HG02759 (cell line): Measurements from ENCODE around the gene SH3BP5L.

Source experiments
- ATAC-seq: cut with Tn5 transposase; IDR thresholded peaks from one replicate; pipeline ENCODE4 v1.9.1; 2021; ENCODE audit warnings: mild to moderate bottlenecking, moderate library complexity; ENCODE audit not compliant: unreplicated experiment

Gene SH3BP5L

DNA sequence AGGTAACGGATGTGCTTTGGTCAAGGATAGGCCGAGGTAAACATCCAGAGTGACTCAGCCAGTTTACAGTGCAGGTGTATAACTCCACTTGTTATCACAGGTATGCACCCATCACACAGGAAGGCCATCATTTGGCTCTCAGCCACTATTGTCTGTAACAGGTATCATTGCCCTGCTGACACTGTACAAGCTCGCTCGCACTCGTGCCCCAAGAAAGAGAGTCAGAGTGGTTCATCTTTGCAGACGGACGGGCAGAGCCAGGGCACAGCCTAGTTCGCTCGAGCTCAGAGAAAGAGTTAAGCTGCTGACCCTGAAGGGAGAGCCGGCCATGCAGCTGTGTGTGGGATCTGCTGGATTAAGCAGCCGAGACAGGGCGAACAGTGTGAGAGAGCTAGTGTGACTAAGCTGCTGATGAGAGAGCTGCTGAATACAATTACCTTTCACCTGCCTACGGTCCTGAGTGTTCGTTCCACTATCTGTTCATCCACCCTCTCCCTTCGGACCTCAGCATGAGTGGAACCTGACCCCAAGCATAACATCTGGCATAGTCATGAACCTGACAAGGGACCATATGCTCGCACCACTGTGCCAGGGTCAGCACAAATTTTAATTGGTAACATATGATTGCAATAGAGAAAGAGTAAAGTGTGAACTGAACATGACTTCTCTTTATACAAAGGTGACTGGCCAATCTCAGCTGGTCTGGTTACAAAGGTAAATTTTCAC lies 43.1 kb downstream of the SH3BP5L start:
- no peak for ATAC-seq

DNA sequence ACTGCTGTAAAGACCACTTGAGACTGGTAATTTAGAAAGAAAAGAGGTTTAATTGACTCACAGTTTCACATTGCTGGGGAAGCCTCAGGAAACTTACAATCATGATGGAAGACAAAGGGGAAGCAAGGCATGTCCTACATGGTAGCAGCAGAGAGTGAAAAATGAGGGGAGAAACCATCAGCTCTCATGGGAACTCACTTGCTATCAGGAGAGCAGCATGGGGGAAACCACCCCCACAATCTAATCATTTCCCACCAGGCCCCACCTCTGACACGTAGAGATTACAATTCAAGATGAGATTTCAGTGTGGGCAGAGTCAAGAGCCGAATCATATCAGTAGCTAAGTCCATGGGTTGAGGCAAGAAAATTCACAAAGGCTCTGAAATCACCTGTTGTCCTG lies 46.4 kb downstream of the SH3BP5L start:
- ATAC-seq: no peak

DNA sequence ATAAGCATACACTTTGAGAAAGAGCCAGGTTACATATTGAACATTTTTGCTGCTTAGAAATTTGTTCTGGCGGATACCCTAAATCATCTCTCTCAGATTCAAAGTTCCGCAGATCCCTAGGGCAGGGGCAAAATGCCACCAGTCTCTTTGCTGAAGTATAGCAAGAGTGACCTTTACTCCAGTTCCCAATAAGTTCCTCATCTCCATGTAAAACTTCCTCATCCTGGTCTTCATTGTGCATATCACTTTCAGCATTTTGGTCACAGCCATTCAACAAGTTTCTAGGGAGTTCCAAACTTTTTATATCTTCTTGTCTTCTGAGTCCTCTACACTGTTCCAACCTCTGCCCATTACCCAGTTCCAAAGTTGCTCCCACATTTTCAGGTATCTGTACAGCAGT lies 46.8 kb downstream of the SH3BP5L start:
- no peak for ATAC-seq

DNA sequence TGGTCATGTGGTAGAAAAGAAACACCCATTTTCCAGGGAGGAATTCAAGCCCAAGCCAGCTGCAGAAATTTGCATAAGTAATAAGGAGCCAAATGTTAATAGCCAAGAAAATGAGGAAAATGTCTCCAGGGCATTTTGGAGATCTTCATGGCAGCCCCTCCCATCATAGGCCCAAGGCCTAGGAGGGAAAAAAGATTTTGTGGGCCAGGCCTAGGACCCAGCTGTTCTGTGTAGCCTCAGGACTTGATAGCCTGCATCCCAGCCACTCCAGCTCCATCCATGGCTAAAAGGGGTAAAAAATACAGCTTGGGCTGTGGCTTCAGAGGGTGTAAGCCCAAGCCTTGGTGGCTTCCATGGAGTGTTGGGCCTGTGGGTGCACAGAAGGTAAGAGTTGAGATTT lies 48.7 kb downstream of the SH3BP5L start:
- ATAC-seq: no peak

DNA sequence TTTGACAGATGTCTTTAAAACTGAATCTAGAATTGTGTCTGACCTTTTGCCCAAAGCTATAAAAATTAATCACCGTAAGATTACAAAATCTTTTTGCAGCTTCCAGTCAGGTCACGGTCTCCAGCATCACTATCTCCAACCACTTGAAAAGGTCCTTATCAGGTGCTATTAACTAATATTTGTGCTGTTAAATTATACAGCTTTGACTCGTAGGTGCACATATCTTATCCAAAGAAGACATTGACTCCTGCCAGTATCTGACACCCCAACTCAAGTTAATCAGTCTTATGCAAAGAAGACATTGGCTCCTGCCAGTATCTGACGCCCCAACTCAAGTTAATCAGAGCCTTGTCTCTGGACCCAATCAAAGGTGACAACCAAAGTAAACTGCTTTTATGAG lies 50.3 kb downstream of the SH3BP5L start:
- no peak for ATAC-seq
